ENCODE measurements around the gene DIPK1A.

GRCh38 chr1:92995441-92996430 lies 34.5 kb upstream of the DIPK1A start:
- TF ChIP-seq POLR2AphosphoS5 (IDR thresholded peaks at IDR 0.05; ENCODE audit: borderline replicate concordance, low read depth, low read length) = no peak
- no peak for TF ChIP-seq EZH2 (IDR thresholded peaks at IDR 0.05)
